ENCODE results near the gene ANKLE1.
"Not testable (repeated sequence)": the region's sequence is repeated elsewhere in the genome, so short reads cannot be mapped to it uniquely, and the experiment has no call there.

The ANKLE1 gene

DNA sequence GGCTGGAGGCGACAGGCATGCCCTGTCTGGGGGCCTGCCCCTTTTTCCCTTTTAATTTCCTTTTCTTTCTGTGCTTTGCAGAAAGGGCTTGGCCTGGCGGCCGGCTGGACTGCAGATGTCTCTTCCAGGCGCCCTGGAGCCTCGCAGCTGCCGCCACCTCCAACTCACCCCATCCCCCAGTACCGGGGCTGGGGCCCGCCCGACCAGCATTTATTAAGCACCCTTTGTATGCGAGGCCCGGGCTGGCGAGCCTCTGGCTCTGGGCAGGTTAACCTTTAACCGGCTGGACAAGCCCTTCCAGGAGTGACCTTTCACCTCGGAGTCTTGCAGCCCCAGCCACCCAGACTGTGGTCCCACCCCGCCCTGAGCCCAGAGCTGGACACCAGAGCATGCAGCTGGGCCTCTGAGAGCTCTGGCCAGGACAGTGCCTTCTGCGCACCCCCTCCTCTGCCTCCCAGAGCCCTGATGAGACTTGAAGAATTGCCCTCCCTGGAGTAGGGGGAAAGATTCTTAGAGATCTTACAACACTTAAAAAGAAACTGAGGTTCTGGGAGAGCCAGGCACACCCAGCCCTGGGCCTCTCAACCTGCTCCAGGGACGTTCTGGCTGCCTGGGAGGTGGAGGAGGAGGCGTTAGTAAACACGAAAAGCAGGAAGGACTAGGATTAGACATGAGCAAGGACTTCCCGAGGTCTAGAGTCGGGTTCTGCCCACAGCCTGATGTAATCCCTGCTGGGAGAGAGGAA is 34.8 kb upstream of the ANKLE1 start:
- peak in 4 of 56 donors; percentile 32 to 52 (median 42) for DNase-seq

- DNase-seq: no peak
These were observed 33.5 kb upstream of the ANKLE1 start for GRCh38 chr19:17248011-17248776.

- no peak for DNase-seq
These were observed 31.7 kb upstream of the ANKLE1 start for GRCh38 chr19:17249887-17250548.

GRCh38 chr19:17254636-17255035 is 27.1 kb upstream of the ANKLE1 start:
- DNase-seq: no peak

DNA sequence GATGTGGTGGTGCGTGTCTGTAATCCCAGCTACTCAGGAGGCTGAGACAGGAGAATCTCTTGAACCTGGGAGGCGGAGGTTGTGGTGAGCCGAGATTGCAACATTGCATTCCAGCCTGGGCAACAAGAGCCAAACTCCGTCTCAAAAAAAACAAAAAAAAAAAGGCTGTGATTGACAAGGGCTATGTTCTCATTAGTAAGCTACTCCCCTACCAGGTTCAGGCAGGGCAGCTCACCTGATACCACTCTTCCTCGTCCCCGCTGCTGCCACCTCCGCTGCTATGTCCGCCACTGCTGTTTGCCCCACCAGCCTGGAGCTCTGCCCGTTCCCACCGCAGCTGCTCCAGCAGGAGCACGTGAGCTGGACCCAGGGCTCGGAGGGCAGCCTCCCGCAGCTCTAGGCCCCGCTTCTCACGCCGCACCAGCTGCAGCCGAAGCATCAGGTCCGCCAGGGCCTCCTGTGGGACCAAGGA is 26.5 kb upstream of the ANKLE1 start:
- no peak for DNase-seq

DNA sequence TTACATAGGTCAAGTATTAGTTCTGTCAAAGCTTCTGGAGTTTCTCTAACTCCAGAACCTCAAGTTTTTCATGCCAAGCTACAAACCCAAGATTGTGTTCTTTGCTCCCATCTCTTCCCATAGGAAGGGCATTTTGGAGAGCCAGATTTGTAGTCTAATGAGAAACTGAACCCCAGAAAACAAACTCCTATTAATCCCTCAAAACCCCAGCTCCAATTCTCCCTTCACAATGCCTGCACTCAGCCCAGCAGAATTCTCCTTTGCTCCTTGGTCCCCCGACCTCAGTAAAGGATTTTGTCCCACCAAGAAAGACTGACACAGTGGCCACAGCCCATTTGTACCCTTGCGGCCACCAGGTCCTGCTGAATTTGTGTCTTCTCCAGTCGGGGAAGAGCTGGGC is 25.6 kb upstream of the ANKLE1 start:
- DNase-seq: no peak

DNA sequence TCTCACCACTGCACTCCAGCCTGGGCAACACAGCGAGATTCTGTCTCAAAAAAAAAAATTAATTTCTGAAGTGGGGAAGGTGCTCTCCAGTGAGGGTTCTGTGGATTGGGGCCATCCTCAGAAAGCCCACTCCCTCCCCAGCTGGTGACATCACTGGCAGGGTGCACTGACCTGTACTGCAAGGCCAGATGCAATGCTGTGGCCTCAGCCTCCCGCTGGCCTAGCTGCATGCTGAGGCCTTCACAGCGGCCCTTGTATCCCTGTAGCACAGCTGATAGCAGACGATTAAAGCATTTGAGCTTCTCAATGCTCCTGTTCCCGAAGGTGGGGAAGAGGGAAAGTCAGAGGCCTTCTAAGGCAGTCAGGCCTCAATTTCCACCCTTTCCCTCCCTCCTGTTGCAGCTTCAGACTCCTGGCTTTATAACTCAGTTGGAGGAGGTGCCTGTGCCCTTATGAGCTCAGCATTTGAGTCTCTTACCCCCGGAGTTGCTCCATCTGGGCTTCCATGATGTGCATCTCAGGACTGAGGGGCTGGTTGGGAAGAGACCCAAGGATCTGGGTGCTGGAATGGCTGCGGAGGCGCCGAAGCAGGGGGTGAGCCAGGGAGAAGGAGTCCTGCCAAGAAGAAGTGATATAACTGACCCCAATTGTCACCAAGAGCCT is 22.5 kb upstream of the ANKLE1 start:
- DNase-seq: no peak

DNA sequence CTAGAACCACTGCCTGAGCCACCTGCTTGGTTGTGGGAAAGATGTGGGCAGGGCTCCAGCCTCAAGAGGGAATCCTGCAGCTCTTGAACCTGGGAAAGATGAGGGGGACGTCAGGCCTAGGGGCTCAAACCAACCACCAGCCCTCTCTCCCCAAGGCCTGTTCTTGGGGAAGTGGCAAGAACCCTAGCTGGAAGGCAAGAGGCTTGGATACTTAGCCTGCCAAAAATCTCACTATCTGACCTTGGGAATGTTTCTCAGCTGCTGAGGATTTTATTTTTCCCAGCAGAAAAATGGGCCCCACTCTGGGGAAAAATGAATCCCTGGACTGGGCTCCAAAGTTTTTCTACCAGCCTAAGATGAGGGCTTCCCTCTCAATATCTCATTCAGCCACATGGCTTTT is 21.8 kb upstream of the ANKLE1 start:
- no peak for DNase-seq

DNA sequence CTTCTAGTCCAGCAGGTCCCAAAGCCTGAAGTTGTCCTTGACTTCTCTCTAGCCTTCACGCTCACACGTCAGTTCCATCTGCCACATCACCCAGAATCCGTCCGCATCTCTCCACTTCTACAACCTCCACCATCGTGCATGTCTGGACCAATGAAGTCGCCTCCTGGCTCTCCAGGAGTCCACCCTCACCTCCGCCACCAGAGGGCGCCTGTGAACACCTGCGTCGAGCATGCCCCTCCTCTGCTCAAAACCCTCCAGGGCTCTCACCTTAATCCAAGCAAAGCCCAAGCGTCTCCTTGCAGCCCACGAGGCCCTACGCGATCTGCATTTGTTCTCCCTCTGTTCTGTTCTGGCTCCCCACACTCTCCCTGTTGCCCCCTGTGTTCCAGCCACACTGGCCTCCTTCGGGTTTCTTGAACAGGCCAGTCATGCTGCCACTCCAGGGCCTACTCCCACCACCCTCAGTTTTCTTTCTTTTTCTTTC is 20.8 kb upstream of the ANKLE1 start:
- DNase-seq: peak in 30 of 56 donors; percentile 3 to 70 (median 34)

GRCh38 chr19:17262557-17262956 is 19.1 kb upstream of the ANKLE1 start:
- DNase-seq: no peak

- no peak for DNase-seq
These were observed 17.7 kb upstream of the ANKLE1 start for GRCh38 chr19:17263712-17264640.

DNA sequence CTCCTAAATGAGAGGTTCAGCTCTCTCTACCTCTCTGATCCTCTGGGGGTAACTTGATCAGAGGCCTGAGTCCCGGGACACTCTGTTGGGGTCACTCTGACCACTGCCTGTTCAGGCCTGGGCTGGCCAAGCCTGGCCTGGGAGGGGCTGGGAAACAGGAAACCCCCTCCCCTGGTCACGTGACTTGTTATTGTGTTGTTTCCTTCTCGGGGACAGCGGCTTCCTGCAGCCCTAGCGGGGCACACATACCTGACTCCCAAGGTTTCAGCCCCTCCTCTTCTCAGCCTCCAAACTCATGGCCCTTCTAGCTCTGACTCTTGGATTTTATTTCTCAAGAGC is 17.1 kb upstream of the ANKLE1 start, which contains the start of gene USHBP1:
USHBP1 (minus strand) TSS at position 105 of the 339 bp plus-strand sequence. CDS start 446 bp downstream, outside the sequence.
- DNase-seq: no peak

DNA sequence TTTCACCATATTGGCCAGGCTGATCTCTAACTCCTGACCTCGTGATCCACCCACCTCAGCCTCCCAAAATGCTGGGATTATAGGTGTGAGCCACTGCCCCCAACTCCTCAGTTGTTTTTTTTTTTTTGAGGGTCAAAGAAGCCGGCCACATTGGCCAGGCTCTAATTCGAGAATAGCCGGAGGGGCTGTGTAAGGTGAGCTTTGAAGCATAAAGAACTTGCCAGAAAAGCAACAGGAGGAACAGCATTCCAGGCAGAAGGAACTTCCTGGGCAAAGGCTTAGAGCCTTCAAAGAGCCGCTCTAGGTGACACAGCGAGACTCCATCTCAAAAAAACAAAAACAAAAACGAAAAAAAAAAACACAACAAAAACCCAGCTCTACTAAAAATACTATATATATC is 15.7 kb upstream of the ANKLE1 start:
- no peak for DNase-seq

DNA sequence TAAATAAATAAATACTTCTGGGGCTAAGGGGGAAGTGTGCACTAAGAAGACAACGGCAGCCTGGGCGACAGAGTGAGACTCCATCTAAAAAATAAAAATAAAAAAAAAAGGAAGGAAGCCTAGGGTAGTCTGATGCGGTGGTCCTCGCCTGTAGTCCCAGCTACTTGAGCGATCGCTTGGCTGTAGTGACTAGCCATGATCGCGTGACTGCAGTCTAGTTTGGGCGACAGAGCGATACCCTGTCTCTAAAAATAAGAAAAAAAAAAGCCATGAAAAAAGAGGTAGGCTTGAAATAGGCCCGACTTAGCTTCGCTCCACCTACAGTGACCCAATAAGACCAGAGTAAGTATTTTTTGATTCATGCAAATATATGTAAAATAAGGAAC is 15.1 kb upstream of the ANKLE1 start:
- DNase-seq: peak in 1 of 56 donors; percentile 29

DNA sequence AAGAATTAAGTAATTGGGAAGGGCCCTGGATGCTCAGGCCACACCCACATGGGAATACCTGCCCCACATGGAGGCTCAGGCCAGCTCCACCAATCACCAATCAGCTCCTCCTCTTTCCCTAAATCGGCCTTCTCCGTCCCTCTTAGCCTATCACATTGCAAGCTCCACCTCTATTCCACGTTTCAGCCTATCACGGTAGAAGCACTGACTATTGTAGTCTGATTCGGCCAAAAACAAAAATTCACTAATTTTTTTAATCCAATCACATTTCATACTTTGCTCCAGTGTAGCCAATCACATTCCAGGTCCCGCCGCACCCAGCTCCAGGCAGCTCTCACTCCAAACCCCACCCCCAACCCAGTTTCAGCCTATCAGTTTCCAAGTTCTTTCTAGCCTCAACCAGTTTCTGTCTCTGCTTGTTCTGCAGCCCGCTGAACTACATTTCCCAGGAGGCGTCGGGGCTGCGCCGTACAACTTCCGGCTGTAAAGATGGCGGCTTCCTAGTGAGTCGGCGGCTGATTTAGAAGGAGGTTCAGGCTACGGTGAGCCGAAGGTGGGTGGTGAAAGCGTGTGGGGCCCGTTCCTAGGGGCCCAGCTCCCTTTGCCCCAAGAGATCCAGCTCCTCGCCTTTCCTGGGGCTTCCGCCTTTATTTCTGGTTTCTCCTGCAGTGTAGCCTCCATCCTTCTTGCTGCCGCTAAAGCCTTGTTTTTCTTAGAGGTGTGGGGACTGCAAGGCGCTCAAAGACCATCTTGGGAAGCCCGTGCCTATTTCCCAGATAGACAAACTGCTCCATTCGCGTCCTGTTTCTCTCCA is 14.5 kb upstream of the ANKLE1 start, which contains the start of gene BABAM1:
BABAM1 (plus strand) TSS at position 469 of the 814 bp plus-strand sequence. CDS start 1,364 bp downstream, outside the sequence.
- peak; percentile 81 to 99 (median 96) for DNase-seq

DNA sequence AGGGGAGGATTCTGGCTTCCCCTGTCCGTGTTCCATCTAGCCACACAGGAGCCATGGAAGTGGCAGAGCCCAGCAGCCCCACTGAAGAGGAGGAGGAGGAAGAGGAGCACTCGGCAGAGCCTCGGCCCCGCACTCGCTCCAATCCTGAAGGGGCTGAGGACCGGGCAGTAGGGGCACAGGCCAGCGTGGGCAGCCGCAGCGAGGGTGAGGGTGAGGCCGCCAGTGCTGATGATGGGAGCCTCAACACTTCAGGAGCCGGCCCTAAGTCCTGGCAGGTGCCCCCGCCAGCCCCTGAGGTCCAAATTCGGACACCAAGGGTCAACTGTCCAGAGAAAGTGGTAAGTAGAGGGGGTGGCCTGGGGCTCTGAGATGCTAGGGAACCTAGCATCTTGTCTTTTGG is 12.9 kb upstream of the ANKLE1 start:
- DNase-seq: no peak

DNA sequence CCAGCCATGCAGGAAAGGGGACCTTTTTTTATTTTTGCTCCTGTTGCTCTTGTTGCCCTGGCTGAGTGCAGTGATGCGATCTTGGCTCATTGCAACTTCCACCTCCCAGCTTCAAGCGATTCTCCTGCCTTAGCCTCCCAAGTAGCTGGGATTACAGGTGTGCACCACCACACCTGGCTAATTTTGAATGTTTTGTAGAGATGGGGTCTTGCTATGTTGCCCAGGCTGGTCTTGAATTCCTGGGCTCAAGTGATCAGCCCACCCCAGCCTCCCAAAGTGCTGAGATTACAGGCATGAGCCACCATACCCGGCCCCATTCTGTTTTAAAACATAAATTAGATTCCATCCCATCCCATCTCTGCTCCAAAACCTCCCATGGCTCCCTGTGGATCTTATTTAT is 6.8 kb upstream of the ANKLE1 start:
- DNase-seq: not testable (repeated sequence)

DNA sequence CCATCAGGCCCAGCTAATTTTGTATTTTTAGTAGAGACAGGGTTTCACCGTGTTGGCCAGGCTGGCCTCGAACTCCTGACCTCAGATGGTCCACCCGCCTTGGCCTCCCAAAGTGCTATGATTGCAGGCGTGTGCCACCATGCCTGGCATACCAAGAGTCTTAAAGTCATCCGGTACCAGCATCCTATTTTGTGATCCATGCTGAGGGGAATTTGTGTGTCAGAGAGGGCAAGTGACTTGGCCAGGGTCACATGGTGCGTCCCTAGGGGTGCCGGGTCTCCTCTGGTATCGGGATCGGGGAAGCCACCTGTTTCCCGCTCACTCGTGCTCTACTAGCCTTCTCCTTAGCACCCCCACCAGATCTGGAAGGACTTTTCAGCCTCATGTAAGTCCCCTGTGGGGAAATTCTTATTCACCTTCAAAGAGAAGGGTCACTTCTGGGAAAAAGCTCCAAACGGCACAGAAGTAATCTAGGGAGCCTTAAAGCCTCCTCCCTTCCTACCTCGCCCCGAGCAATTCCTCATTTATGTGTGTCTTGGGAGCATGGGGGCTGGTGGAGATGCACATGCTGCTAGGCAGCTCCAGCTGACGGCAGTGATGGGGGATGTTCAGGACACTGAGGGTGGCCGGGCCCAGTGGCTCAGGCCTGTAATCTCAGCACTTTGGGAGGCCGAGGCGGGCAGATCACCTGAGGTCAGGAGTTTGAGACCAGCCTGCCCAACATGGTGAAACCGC is 6.1 kb upstream of the ANKLE1 start:
- no peak for DNase-seq
